Astrocyte of the cerebellum (primary cell): ENCODE results near the gene CTRL.

ENCODE experiments used
- DNase-seq: peaks from one replicate; pipeline ENCODE4 v3.0.0-alpha.2; 2011; ENCODE audit warnings: low read depth
- H3K4me3 ChIP-seq: 2 replicates; pipeline ENCODE4 v1.5.1; 2011; ENCODE audit warnings: mild to moderate bottlenecking, low read depth, low read length, moderate library complexity
- in situ Hi-C: cut with HindIII; loops from 2 replicates; pipeline ENCODE4 v1.10.0; 2017; ENCODE audit warnings: low sequenced_read_pairs
- TF ChIP-seq, protein P1 (sequence below): IDR thresholded peaks from 2 replicates; pipeline ENCODE4 v1.5.1; 2012; ENCODE audit warnings: low read length, low read depth, moderate library complexity, mild to moderate bottlenecking; ENCODE audit errors: missing control alignments

CTRL gene

DNA sequence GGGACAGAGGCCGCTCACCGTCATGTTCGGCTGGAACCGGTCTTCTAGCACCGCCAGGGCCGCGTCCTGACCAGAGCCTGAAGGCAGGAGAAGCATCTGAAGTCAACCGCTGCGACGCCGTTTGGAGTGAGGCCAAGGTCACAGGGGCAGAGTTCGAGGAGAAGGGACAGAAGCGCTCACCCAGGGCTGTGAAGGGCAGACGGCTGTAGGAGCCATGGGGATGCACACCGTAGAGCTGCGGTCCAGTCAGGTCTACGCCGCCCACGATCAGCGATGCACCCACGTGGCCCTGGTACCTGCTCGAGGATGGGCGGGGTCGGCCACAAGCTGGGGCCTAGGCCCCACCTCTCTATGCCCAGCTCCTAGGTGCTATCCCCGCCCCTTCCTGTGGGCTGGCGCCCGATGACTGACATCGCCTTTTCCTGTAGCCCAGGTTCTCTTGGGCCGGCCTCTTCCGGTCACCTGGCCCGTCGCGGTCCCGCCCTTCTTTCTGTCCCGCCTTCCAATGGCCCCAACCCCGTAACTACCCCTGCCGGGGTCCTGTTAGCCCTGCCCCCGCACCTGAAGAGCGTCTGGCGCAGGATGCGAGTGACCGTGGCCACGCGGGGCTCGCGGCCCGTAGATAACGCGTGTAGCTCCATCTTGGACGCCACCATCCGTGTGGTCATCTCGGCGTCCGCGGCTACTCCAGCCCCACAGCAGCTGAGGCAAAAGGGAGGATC, 3.9 kb upstream of the CTRL start:
- DNase-seq, result peak; percentile 80
- H3K4me3 ChIP-seq, result peak overlapping the region; percentile 77
- TF ChIP-seq, protein P1, sequence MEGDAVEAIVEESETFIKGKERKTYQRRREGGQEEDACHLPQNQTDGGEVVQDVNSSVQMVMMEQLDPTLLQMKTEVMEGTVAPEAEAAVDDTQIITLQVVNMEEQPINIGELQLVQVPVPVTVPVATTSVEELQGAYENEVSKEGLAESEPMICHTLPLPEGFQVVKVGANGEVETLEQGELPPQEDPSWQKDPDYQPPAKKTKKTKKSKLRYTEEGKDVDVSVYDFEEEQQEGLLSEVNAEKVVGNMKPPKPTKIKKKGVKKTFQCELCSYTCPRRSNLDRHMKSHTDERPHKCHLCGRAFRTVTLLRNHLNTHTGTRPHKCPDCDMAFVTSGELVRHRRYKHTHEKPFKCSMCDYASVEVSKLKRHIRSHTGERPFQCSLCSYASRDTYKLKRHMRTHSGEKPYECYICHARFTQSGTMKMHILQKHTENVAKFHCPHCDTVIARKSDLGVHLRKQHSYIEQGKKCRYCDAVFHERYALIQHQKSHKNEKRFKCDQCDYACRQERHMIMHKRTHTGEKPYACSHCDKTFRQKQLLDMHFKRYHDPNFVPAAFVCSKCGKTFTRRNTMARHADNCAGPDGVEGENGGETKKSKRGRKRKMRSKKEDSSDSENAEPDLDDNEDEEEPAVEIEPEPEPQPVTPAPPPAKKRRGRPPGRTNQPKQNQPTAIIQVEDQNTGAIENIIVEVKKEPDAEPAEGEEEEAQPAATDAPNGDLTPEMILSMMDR, result no peak
- in situ Hi-C loops, result no loop called here

DNA sequence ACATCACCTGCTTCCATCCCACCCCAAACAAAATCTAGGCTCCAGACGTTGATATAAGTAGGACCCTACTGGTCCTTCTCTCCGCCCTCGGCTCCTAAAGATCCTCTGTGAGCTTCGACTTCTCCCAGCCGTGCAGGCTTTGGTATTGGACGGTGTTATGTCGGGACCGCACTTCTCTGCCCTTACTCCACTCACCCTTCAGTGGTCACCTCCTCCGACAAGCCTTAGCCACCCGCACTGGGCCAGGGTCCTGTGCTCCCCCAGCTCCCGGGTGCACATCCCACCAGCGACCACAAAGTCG, 3.4 kb upstream of the CTRL start:
- no peak for DNase-seq
- TF ChIP-seq, protein P1, result no peak
- peak overlapping the region; percentile 77 for H3K4me3 ChIP-seq
- in situ Hi-C loops, result no loop called here

DNA sequence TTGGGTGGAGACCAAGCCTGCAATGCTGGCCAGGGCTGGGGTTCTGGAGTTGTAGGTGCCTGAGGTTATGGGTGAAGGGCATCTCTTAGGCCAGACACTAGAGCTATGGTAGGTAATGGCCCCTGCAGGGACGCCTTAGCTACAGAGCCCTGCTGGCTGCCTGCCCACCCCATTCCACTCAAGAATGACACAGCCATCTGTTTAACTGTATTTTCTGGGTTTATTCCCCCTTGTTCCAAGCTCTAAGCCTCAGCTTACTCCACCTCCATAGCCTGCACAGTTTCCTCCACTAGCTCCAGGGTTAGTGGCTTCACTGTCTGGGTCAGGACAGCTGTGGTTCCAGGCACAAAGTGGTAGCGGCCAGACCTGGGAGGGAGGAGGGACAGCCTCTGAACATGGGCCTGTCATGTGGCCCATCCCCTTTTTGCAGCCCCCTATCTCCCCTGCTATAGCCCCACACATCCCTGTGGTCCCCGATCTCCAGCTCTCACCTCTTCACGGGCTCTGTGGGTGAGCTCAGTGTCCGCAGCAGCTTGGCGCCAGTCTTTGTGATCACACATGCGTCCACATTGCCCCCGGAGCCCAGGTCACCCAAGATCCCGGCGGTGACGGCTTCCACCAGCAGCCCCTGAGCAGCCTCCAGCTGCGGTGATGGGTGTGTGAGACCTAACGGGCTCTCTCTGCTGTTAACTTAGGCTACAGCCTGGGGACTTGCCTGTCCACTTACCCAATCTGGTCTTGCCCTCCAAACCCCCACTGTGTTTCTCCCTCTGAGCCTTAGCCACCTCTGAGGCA, 2.8 kb upstream of the CTRL start:
- no peak for DNase-seq
- in situ Hi-C loops, result no loop called here
- peak overlapping the region; percentile 77 for H3K4me3 ChIP-seq
- TF ChIP-seq, protein P1, result no peak

DNA sequence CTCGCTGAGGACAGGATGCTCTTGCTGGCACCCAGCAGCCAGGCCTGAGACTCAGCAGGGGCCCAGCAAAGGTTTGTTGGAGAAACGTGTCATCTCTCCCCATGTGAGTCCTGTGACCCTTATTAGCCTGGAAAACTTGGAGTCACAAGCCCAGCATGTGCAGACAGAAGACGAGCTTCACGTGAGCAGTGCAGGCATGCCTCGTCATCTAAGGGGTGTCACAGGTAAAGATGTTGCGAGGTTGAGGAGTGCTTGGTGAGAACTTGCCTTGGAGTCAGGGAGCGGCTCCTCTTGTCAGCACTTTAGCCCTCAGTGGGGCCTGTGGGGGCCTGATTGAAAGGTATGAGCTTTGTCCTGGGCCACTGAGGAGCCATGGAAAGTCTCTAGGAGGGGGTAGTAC, 2.1 kb upstream of the CTRL start:
- no peak for DNase-seq
- TF ChIP-seq, protein P1, result no peak
- in situ Hi-C loops, result no loop called here
- no peak overlapping the region for H3K4me3 ChIP-seq

DNA sequence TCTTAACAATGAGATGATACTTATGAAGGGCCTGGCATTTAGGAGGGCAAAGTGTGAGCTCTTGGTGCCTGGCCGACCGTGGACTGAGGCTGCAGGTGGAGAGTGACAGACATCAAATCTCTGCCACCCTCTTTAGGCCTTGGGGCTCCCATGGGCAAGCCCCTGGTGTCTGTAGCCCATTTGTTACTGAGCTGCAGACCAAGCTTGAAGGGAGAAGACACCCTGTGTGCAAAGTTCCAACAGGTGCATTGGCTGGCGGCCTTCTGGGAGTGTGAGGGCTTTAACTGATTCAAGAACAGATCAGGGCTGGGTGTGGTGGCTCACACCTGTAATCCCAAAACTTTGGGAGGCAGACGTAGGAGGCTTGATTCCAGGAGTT, 789 bp upstream of the CTRL start:
- TF ChIP-seq, protein P1, result no peak
- H3K4me3 ChIP-seq, result no peak overlapping the region
- no peak for DNase-seq
- in situ Hi-C loops, result no loop called here

DNA sequence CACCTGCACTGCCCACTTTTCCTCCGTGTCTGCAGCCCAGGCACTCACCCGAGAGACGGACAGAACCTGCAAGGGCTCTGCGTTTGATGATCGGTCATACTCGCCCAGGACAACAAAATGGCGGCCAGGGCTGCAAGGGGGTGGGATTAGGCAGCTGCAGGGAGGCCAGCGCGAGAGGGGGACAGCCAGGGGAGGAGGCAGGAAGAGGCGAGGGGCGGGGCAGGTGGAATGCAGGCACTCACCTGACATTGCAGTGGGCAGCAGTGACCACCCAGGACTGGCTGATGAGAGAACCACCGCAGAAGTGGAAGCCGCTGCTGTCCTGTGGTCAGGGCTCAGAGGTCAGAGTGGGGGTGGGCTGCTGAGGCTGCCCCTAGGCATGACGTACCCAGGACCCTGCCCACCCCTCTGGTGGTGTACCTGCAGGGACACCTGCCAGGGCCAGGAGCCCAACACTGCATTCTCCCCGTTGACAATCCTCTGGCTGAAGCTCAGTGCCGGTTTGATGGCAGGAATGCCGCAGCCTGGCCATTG, 917 bp downstream of the CTRL start:
- TF ChIP-seq, protein P1, result no peak
- no peak overlapping the region for H3K4me3 ChIP-seq
- in situ Hi-C loops, result no loop called here
- no peak for DNase-seq
